OCI-LY3 (cell line): Measurements from ENCODE around the gene LENEP.

Source experiments
- H2AFZ ChIP-seq: fragments of 200-600, 300-600 bp; shearing (Covaris generic); 2 replicates; pipeline ENCODE4 v1.6.0; 2014; ENCODE audit warnings: antibody characterized with exemption, low read depth, low read length
- H3K27ac ChIP-seq: fragments of 200-600, 300-600 bp; sonication (generic); 2 replicates; pipeline ENCODE4 v1.5.1; 2014; ENCODE audit warnings: mild to moderate bottlenecking, low read length, moderate library complexity, mixed read lengths
- H3K27me3 ChIP-seq: fragments of 200-600, 300-600 bp; sonication (generic); 2 replicates; pipeline ENCODE4 v1.6.1; 2014; ENCODE audit warnings: low read depth, low read length, mixed read lengths
- H3K36me3 ChIP-seq: fragments of 200-600, 300-600 bp; sonication (generic); replicated peaks from 2 replicates; pipeline ENCODE3; 2014; ENCODE audit warnings: low read depth, low read length, mixed read lengths
- H3K4me1 ChIP-seq: fragments of 300-600, 200-600 bp; sonication (generic); 2 replicates; pipeline ENCODE4 v1.6.1; 2014; ENCODE audit warnings: low read length, mixed read lengths
- H3K4me2 ChIP-seq: fragments of 200-600, 300-600 bp; sonication (generic); 2 replicates; pipeline ENCODE4 v1.6.1; 2014; ENCODE audit warnings: low read length, mixed read lengths
- H3K4me3 ChIP-seq: fragments of 300-600, 200-600 bp; sonication (generic); 2 replicates; pipeline ENCODE4 v1.5.1; 2014; ENCODE audit warnings: antibody characterized with exemption, mild to moderate bottlenecking, low read length, moderate library complexity
- H3K79me2 ChIP-seq: fragments of 300-600, 200-600 bp; shearing (Covaris generic); 2 replicates; pipeline ENCODE4 v1.6.1; 2014; ENCODE audit warnings: mild to moderate bottlenecking, low read length, mixed read lengths
- H3K9ac ChIP-seq: fragments of 300-600, 200-600 bp; shearing (Covaris generic); 2 replicates; pipeline ENCODE4 v1.6.0; 2014; ENCODE audit warnings: mild to moderate bottlenecking, low read length, moderate library complexity
- H3K9me3 ChIP-seq: fragments of 200-600, 300-600 bp; shearing (Covaris generic); 2 replicates; pipeline ENCODE4 v1.6.1; 2014; ENCODE audit warnings: low read length, mixed read lengths; ENCODE audit not compliant: insufficient read depth
- H4K20me1 ChIP-seq: fragments of 200-600, 300-600 bp; sonication (generic); 2 replicates; pipeline ENCODE4 v1.6.1; 2016; ENCODE audit warnings: low read length, mixed read lengths; ENCODE audit not compliant: insufficient read depth
- CTCF ChIP-seq: fragments of 200-600, 300-600 bp; sonication (generic); IDR thresholded peaks from 2 replicates; pipeline ENCODE4 v1.5.1; 2014; ENCODE audit warnings: antibody characterized with exemption, low read length, low read depth
- EZH2phosphoT487 ChIP-seq: fragments of 200-600 bp; shearing (Covaris generic); IDR thresholded peaks from 2 replicates; pipeline ENCODE4 v1.6.1; 2018; ENCODE audit warnings: antibody characterized with exemption, mixed run types, low read depth

The LENEP gene

GRCh38 chr1:155001675-155002463 lies 8.5 kb downstream of the LENEP start:
- Histone ChIP-seq H3K27ac (peak overlapping the region; percentile 95), H3K4me2 (peak overlapping the region; percentile 82), H3K27me3 (no peaks in the 10 kb centered on the region), H4K20me1 (peaks cover 2% of the 10 kb centered on the region; the same call in 1 of the 2 replicates), H3K79me2 (peaks cover 42% of the 10 kb centered on the region), H3K9me3 (no peaks in the 10 kb centered on the region), H2AFZ (no peak overlapping the region), H3K9ac (peak overlapping the region; percentile 89), H3K4me3 (peak overlapping the region; percentile 84), H3K36me3 (peaks cover 7% of the 10 kb centered on the region), H3K4me1 (peaks cover 50% of the 10 kb centered on the region)
- TF ChIP-seq CTCF, result peak; percentile 82
- no peak for TF ChIP-seq EZH2phosphoT487

GRCh38 chr1:155002464-155003226 lies 9.3 kb downstream of the LENEP start, which contains the start of gene ZBTB7B:
Gene ZBTB7B, plus strand, starts transcription at chr1:155002802. Its CDS starts 11,859 bp downstream, at chr1:155014661.
- Histone ChIP-seq H4K20me1 (peaks cover 9% of the 10 kb centered on the region), H3K4me2 (peak within 1 kb of the TSS; percentile 97), H3K9me3 (no peaks in the 10 kb centered on the region), H2AFZ (no peak within 1 kb of the TSS), H3K27me3 (no peaks in the 10 kb centered on the region), H3K9ac (peak within 1 kb of the TSS; percentile 96), H3K4me3 (peak within 1 kb of the TSS; percentile 93), H3K79me2 (peaks cover 50% of the 10 kb centered on the region), H3K4me1 (peaks cover 51% of the 10 kb centered on the region), H3K27ac (peak within 1 kb of the TSS; percentile 95), H3K36me3 (peaks cover 7% of the 10 kb centered on the region)
- TF ChIP-seq EZH2phosphoT487, result no peak
- no peak for TF ChIP-seq CTCF

GRCh38 chr1:155003227-155003765 lies 9.9 kb downstream of the LENEP start:
- peak overlapping the region; percentile 93 for H3K4me3 ChIP-seq
- peak overlapping the region; percentile 92 for H3K27ac ChIP-seq
- H3K79me2 ChIP-seq, result peaks cover 56% of the 10 kb centered on the region
- H4K20me1 ChIP-seq, result peaks cover 14% of the 10 kb centered on the region
- H3K9ac ChIP-seq, result peak overlapping the region; percentile 96
- no peaks in the 10 kb centered on the region for H3K9me3 ChIP-seq
- H3K36me3 ChIP-seq, result peaks cover 7% of the 10 kb centered on the region
- no peak overlapping the region for H2AFZ ChIP-seq
- TF ChIP-seq EZH2phosphoT487 (no peak), CTCF (no peak; the same call in 1 of the 2 replicates)
- no peaks in the 10 kb centered on the region for H3K27me3 ChIP-seq
- H3K4me2 ChIP-seq, result peak overlapping the region; percentile 97
- peaks cover 51% of the 10 kb centered on the region for H3K4me1 ChIP-seq
